ENCODE measurements around the gene CDH4. TPM values are rescaled to one million over a fixed set of nuclear protein-coding genes. Genes with fewer than 3 reads are reported as not detected.

The CDH4 gene
- total RNA-seq, 1 experiment from 2014 or later: not detected

GRCh38 chr20:61459705-61460104 is 207.6 kb downstream of the CDH4 start:
- Histone ChIP-seq H3K4me3 (ENCODE audit: low read depth in 2 of 2, low read length in 2 of 2) (no peak overlapping the region), H3K27me3 (ENCODE audit: control insufficient read depth, insufficient read depth, low read length) (no peaks in the 10 kb centered on the region), H3K36me3 (ENCODE audit: control insufficient read depth, insufficient read depth, low read length) (no peaks in the 10 kb centered on the region), H3K27ac (ENCODE audit: low read length) (no peak overlapping the region), H3K9me3 (ENCODE audit: control insufficient read depth, insufficient read depth, low read depth, low read length) (no peaks in the 10 kb centered on the region), H3K4me1 (ENCODE audit: control insufficient read depth, insufficient read depth, low read length) (no peaks in the 10 kb centered on the region)
- POLR2A ChIA-PET: no interaction called here
- no peak for TF ChIP-seq SIN3A (IDR thresholded peaks at IDR 0.05; ENCODE audit: borderline replicate concordance, insufficient read depth, low read depth, low read length)
- no peak for TF ChIP-seq POLR2AphosphoS5 (IDR thresholded peaks at IDR 0.05; ENCODE audit: low read depth, low read length)
- TF ChIP-seq REST (IDR thresholded peaks at IDR 0.05; ENCODE audit: insufficient read depth in 1 of 2, low read depth in 2 of 2, low read length in 1 of 2): no peak
- TF ChIP-seq TCF7L2 (IDR thresholded peaks at IDR 0.05; ENCODE audit: low read depth, low read length): no peak
- TF ChIP-seq CTCF (IDR thresholded peaks at IDR 0.05): no peak
- ATAC-seq (no peak), DNase-seq (ENCODE audit: low read depth, low spot score) (no peak)
- CTCF ChIA-PET: no interaction called here
- intact Hi-C loops (cut with micrococcal nuclease; ENCODE audit: unreplicated experiment) (no loop called here), in situ Hi-C loops (cut with HindIII; ENCODE audit: low pct_unique_long_range_greater_than_20kb, low sequenced_read_pairs) (no loop called here)
- no TSS peak for BruUV-seq (replicated peaks)

- TF ChIP-seq TCF7L2 (IDR thresholded peaks at IDR 0.05; ENCODE audit: low read depth, low read length) (no peak), REST (IDR thresholded peaks at IDR 0.05; ENCODE audit: insufficient read depth in 1 of 2, low read depth in 2 of 2, low read length in 1 of 2) (no peak), CTCF (IDR thresholded peaks at IDR 0.05) (no peak), POLR2AphosphoS5 (IDR thresholded peaks at IDR 0.05; ENCODE audit: low read depth, low read length) (no peak), SIN3A (IDR thresholded peaks at IDR 0.05; ENCODE audit: borderline replicate concordance, insufficient read depth, low read depth, low read length) (no peak)
- no peak for DNase-seq (ENCODE audit: low read depth, low spot score)
- Histone ChIP-seq H3K4me3 (ENCODE audit: low read depth in 2 of 2, low read length in 2 of 2) (no peak overlapping the region), H3K27ac (ENCODE audit: low read length) (no peak overlapping the region), H3K4me1 (ENCODE audit: control insufficient read depth, insufficient read depth, low read length) (no peaks in the 10 kb centered on the region), H3K36me3 (ENCODE audit: control insufficient read depth, insufficient read depth, low read length) (no peaks in the 10 kb centered on the region), H3K27me3 (ENCODE audit: control insufficient read depth, insufficient read depth, low read length) (no peaks in the 10 kb centered on the region), H3K9me3 (ENCODE audit: control insufficient read depth, insufficient read depth, low read depth, low read length) (no peaks in the 10 kb centered on the region)
- ChIA-PET POLR2A (no interaction called here), CTCF (no interaction called here)
- in situ Hi-C loops (cut with HindIII; ENCODE audit: low pct_unique_long_range_greater_than_20kb, low sequenced_read_pairs) (no loop called here), intact Hi-C loops (cut with micrococcal nuclease; ENCODE audit: unreplicated experiment) (no loop called here)
- no TSS peak for BruUV-seq (replicated peaks)
- no peak for ATAC-seq
These were observed 208.4 kb downstream of the CDH4 start for GRCh38 chr20:61460261-61461052.
